Measurements from ENCODE around the gene PCDHB5.
"Not testable (repeated sequence)": the region's sequence is repeated elsewhere in the genome, so short reads cannot be mapped to it uniquely, and the experiment has no call there.

PCDHB5 gene

DNA sequence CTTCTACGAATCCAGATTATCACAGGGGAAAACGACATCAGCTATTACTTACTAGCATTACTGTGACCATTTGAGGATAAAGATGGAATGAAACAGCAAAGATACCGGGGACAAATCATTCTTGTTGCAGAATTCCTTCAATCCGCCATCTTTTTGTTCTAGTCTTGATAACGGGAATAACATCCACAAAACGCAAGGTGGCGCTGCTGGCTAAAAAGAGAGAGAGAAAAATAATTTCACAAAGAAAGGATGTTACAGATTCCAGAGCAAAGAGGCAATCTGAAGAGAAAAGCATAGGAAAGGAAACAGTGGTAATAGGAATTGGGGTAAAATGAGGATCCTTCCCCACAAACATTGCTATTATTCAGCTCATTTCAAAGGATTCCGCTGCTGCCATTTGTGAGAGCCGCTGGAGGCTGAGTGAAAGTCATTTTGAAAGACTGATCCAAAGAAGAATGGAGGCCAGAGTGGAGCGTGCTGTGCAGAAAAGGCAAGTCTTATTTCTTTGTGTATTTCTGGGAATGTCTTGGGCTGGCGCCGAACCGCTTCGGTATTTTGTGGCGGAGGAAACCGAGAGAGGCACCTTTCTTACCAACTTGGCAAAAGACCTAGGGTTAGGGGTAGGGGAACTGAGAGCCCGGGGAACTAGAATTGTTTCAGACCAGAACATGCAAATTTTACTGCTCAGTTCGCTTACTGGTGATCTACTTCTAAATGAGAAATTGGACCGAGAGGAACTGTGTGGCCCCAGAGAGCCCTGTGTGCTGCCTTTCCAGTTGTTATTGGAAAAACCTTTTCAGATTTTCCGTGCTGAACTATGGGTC lies 37.6 kb downstream of the PCDHB5 start, which contains the start of gene PCDHB7:
PCDHB7 (plus strand) TSS at position 264 of the 824 bp plus-strand sequence; CDS start at position 456, 192 bp downstream.
- TF ChIP-seq, protein P1, sequence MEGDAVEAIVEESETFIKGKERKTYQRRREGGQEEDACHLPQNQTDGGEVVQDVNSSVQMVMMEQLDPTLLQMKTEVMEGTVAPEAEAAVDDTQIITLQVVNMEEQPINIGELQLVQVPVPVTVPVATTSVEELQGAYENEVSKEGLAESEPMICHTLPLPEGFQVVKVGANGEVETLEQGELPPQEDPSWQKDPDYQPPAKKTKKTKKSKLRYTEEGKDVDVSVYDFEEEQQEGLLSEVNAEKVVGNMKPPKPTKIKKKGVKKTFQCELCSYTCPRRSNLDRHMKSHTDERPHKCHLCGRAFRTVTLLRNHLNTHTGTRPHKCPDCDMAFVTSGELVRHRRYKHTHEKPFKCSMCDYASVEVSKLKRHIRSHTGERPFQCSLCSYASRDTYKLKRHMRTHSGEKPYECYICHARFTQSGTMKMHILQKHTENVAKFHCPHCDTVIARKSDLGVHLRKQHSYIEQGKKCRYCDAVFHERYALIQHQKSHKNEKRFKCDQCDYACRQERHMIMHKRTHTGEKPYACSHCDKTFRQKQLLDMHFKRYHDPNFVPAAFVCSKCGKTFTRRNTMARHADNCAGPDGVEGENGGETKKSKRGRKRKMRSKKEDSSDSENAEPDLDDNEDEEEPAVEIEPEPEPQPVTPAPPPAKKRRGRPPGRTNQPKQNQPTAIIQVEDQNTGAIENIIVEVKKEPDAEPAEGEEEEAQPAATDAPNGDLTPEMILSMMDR (IDR thresholded peaks at IDR 0.05; ENCODE audit: low read depth, low read length, missing control alignments): peak; percentile 27
- no peak within 1 kb of the TSS for H3K4me3 ChIP-seq (ENCODE audit: low read depth, low read length)
- DNase-seq (ENCODE audit: low read depth): no peak

DNA sequence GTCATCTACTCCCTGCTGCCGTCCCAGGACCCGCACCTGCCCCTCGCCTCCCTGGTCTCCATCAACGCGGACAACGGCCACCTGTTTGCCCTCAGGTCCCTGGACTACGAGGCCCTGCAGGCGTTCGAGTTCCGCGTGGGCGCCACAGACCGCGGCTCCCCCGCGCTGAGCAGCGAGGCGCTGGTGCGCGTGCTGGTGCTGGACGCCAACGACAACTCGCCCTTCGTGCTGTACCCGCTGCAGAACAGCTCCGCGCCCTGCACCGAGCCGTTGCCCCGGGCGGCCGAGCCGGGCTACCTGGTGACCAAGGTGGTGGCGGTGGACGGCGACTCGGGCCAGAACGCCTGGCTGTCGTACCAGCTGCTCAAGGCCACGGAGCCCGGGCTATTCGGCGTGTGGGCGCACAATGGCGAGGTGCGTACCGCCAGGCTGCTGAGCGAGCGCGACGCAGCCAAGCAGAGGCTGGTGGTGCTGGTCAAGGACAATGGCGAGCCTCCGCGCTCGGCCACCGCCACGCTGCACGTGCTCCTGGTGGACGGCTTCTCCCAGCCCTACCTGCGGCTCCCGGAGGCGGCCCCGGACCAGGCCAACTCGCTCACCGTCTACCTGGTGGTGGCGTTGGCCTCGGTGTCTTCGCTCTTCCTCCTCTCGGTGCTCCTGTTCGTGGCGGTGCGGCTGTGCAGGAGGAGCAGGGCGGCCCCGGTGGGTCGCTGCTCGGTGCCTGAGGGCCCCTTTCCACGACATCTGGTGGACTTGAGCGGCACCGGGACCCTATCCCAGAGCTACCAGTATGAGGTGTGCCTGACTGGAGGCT lies 39.5 kb downstream of the PCDHB5 start:
- not testable (repeated sequence) for DNase-seq (ENCODE audit: low read depth); H3K4me3 ChIP-seq (ENCODE audit: low read depth, low read length)

DNA sequence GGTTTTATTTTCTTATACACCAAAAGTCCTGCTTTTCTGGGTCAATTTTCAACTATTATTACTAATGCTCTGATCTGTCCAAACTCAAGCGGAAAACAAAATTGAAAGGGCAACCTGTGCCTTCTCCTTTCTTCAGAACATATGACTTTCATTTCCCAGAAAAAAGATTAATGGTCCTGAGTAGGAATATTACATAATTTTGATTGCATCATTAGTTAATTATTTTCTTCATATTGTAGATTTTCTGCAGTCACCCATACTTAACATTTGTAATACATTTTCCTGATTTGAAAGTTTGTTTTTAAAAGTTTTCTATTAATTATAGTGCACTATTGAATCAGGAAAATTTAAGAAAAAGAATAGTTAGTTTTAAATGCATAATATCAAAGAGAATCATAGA lies 40.9 kb downstream of the PCDHB5 start:
- TF ChIP-seq, protein P1 (IDR thresholded peaks at IDR 0.05; ENCODE audit: low read depth, low read length, missing control alignments): no peak

DNA sequence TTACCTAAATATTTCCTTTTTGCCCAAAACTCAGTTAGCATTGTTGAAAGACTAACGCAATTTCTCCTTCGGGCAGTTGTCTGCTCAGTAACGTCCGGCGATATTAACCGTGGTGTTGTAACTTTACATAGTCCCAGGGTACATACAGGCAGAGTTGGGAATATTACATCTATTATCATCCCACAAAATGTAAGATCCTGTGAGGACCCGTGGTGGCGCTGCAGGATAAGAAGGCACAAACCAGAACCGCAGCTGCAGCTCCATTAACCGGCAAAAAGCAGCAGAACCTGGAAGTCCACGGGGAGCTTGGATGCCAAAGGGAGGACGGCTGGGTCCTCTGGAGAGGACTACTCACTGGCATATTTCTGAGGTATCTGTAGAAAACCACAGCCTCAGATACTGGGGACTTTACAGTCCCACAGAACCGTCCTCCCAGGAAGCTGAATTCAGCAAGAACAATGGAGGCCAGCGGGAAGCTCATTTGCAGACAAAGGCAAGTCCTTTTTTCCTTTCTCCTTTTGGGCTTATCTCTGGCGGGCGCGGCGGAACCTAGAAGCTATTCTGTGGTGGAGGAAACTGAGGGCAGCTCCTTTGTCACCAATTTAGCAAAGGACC lies 42.7 kb downstream of the PCDHB5 start, which contains the start of gene PCDHB8:
PCDHB8 (plus strand) TSS at position 214 of the 615 bp plus-strand sequence; CDS start at position 459, 245 bp downstream.
- not testable (repeated sequence) for DNase-seq (ENCODE audit: low read depth); H3K4me3 ChIP-seq (ENCODE audit: low read depth, low read length)

More for the DNA sequence above, 40.9 kb downstream of the PCDHB5 start:
- no peak for DNase-seq (ENCODE audit: low read depth)
- no peak overlapping the region for H3K4me3 ChIP-seq (ENCODE audit: low read depth, low read length)

DNA sequence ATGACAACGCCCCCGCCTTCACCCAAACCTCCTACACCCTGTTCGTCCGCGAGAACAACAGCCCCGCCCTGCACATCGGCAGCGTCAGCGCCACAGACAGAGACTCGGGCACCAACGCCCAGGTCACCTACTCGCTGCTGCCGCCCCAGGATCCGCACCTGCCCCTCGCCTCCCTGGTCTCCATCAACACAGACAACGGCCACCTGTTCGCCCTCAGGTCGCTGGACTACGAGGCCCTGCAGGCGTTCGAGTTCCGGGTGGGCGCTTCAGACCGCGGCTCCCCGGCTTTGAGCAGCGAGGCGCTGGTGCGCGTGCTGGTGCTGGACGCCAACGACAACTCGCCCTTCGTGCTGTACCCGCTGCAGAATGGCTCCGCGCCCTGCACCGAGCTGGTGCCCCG lies 44.4 kb downstream of the PCDHB5 start:
- DNase-seq (ENCODE audit: low read depth): not testable (repeated sequence)

DNA sequence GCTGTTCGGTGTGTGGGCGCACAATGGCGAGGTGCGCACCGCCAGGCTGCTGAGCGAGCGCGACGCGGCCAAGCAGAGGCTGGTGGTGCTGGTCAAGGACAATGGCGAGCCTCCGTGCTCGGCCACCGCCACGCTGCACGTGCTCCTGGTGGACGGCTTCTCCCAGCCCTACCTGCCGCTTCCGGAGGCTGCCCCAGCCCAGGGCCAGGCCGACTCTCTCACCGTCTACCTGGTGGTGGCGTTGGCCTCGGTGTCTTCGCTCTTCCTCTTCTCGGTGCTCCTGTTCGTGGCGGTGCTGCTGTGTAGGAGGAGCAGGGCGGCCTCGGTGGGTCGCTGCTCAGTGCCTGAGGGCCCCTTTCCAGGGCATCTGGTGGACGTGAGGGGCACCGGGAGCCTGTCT lies 44.9 kb downstream of the PCDHB5 start:
- H3K4me3 ChIP-seq (ENCODE audit: low read depth, low read length); DNase-seq (ENCODE audit: low read depth): not testable (repeated sequence)

More for the DNA sequence above, 44.4 kb downstream of the PCDHB5 start:
- not testable (repeated sequence) for H3K4me3 ChIP-seq (ENCODE audit: low read depth, low read length)

DNA sequence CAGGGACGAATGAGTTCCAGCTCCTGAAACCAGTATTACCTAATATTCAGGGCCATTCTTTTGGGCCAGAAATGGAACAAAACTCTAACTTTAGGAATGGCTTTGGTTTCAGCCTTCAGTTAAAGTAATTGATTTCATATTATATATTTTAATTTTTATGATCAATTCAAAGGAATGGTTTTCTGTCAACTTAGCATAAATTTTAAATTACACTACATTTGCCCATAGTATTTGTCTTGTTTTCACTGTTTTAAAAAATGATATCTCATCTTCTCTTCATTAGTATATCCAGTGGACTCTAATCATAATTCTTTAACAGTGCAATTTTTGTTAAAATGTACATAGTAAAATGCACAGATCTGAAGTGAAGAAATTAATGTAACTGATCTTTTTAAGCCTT lies 45.3 kb downstream of the PCDHB5 start:
- DNase-seq (ENCODE audit: low read depth): no peak
- H3K4me3 ChIP-seq (ENCODE audit: low read depth, low read length): no peak overlapping the region
- TF ChIP-seq, protein P1 (IDR thresholded peaks at IDR 0.05; ENCODE audit: low read depth, low read length, missing control alignments): no peak

DNA sequence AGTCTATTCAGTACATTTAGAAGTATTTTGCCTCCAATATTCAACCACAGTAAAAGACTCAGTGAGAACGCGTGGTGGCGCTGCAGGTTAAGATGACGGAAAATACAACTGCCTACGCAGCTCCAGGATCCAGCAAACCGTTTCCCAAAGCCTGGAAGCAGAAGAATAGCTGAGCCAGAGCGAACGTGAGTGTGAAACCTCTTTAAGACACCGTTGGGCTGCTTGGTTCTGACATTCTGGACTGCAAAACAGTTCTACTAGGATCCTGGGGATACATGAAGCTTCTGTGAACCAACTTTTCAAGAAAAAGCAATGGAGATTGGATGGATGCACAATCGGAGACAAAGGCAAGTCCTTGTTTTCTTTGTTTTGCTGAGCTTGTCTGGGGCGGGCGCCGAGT lies 47.2 kb downstream of the PCDHB5 start, which contains the start of gene PCDHB16:
PCDHB16 (plus strand) TSS at position 140 of the 400 bp plus-strand sequence; CDS start at position 313, 173 bp downstream.
- TF ChIP-seq, protein P1 (IDR thresholded peaks at IDR 0.05; ENCODE audit: low read depth, low read length, missing control alignments): no peak
- no peak within 1 kb of the TSS for H3K4me3 ChIP-seq (ENCODE audit: low read depth, low read length)
- no peak for DNase-seq (ENCODE audit: low read depth)

DNA sequence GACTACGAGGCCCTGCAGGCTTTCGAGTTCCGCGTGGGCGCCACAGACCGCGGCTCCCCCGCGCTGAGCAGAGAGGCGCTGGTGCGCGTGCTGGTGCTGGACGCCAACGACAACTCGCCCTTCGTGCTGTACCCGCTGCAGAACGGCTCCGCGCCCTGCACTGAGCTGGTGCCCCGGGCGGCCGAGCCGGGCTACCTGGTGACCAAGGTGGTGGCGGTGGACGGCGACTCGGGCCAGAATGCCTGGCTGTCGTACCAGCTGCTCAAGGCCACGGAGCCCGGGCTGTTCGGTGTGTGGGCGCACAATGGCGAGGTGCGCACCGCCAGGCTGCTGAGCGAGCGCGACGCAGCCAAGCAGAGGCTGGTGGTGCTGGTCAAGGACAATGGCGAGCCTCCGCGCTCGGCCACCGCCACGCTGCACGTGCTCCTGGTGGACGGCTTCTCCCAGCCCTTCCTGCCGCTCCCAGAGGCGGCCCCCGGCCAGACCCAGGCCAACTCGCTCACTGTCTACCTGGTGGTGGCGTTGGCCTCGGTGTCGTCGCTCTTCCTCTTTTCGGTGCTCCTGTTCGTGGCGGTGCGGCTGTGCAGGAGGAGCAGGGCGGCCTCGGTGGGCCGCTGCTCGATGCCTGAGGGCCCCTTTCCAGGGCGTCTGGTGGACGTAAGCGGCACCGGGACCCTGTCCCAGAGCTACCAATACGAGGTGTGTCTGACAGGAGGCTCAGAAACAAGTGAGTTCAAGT lies 49.3 kb downstream of the PCDHB5 start:
- DNase-seq (ENCODE audit: low read depth); H3K4me3 ChIP-seq (ENCODE audit: low read depth, low read length): not testable (repeated sequence)

All from GM12864 (cell line).